Fibroblast of skin of right quadriceps (primary cell): ENCODE results near the gene POFUT2.
A peak's percentile ranks its signal among the peaks of the same experiment; 100 is the strongest.
"Not testable (repeated sequence)": the region's sequence is repeated elsewhere in the genome, so short reads cannot be mapped to it uniquely, and the experiment has no call there.

Source experiments
- DNase-seq: peaks from one replicate; pipeline ENCODE4 v3.0.0-alpha.2; 2013

Gene POFUT2

GRCh38 chr21:45309987-45310381 lies 22.3 kb upstream of the POFUT2 start:
- DNase-seq = no peak

GRCh38 chr21:45309069-45309986 lies 21.6 kb upstream of the POFUT2 start:
- peak; percentile 49 for DNase-seq

DNA sequence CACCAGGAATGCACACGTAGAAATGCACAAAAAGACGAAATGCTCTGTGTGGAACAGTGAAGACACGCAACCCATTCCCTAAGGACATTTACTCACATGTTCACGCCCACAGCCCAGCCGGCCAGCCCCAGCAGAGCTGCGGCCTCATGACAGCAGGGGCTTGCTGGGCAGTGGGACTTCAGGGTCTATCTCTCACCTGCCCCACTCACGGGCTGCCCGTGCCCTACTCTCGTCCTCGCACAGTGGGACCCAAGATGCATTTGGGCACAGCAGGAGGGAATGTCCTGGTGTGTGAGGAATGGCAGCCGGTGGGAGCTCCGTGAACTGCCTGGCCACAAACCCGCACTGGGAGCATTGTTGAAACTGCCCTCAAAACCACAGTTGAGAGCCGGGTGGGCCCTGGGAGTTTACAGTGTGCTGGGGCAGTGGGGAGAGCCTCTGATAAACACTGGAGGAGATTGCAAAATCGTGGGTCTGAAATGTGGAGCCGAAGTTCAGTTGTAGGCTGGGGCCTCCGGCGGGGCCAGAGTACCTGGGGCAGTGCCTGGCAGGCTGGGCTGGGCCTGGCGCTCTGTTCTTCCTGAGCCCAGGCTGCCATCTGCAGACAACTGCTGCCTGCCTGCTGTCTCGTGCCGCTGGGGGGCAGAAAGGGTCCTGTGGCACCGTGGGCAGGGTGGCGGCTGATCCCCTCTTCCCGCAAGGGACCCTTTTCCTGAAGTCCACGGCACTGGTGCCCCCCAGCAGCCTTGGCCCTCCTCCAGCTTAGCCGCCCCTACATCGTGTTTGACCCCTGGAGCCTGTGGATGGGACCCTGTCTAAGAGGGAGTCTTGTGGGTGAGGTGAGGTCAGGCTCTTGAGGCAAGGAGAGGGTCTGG lies 20.7 kb upstream of the POFUT2 start:
- DNase-seq = peak; percentile 52

DNA sequence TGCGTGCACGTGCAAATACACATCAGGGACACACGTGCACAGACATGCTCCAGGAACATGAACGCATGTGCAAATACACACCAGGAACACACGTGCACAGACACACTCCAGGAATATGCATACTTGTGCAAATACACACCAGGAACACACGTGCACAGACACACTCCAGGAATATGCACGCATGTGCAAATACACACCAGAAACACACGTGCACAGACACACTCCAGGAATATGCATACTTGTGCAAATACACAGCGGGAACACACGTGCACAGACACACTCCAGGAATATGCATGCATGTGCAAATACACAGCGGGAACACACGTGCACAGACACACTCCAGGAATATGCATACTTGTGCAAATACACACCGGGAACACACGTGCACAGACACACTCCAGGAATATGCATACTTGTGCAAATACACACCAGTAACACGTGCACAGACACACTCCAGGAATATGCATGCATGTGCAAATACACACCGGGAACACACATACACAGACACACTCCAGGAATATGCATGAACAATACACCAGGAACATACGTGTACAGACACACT lies 20.0 kb upstream of the POFUT2 start:
- not testable (repeated sequence) for DNase-seq

- DNase-seq = no peak
Measured at GRCh38 chr21:45306832-45307571, 19.3 kb upstream of the POFUT2 start.

- no peak for DNase-seq
Measured at GRCh38 chr21:45306453-45306831, 18.7 kb upstream of the POFUT2 start.

DNA sequence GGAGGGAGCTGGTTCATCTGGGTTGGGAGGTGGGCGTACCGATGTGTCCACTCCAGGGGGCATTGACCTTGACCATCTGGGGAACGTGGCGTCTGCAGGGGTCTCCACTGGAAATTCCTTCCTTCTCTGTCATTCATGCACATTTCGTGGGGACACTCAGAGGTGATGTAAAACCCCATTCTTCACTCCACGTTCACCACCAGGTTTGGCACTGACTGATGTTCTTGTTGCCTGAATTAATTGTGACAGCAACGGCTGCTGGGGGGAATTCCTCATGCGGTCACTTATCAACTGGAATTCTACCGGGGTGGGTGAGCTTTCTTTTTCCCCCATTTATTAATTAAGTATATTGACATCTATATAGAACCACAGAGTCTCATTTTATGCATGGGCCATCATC lies 18.1 kb upstream of the POFUT2 start:
- DNase-seq = no peak

DNA sequence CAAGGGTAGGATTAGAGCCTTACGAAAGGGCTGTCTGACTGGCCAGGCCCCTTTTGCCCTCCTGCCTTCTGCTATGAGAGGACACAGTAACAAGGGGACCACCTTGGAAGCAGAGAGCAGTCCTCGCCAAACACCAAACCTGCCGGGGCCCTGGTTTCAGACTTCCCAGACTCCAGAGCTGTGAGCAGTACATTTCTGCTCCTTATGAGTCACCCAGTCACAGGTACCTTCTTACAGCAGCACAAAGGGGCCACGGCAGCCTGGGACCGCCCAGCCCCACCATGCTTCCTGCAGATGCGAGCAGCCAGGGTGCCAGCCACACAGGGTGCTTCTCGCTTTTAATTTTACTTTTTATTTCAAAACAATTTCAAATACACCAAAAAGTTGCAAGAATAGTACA lies 17.2 kb upstream of the POFUT2 start:
- no peak for DNase-seq

DNA sequence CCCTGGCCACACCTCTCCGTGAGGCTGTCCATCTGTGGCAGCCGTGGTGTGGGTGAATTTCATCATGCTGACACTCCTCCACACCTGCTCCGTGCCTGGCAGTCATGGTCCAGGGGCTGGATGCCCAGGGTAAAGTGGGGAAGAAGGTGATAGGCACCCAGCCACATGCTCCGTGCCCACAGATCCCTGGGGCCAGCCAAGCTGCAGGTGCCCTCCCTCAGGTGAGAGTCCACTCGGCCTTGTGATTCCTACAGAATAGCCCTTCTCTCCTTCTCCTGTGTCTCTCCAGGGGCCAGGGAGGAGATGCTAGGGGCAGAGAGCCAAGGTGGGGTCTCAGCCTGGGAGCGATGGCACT lies 16.8 kb upstream of the POFUT2 start:
- DNase-seq = no peak

DNA sequence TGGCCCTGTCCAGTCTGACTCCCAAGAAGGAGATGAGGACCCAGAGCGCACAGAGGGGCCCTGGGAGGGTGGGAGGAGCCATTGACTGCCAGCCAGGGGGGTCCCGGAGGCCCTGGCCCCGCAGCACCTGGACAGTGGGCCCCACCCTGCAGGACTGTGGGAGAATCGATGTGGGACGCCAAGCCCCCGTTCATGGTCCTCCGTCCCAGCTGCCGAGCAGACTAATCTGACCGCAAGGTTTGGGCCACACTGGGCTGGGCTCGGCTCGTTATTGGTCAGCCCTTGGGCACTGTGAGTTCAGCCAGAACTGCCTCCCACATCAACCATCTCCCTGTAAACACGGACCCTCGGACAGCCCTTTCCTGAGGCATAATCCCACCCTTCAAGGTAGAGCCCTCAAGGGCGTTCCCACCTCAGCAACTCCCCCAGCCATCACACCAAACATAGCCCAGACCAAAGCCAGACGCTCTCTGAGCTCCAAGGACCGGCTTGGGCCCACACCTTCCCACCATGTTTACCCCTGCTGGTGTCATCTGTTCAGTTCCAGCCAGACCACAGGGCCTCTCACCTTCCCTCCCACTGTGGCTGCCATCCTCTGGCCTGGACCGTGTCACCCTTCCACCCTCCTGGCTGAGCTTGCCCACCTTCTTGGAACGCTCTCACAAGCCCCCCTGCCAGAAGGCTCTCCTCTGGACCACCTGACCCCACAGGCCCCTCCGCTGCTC lies 16.2 kb upstream of the POFUT2 start:
- no peak for DNase-seq

GRCh38 chr21:45303091-45303615 lies 15.5 kb upstream of the POFUT2 start:
- DNase-seq = no peak

- DNase-seq = peak; percentile 45
Measured at GRCh38 chr21:45302082-45303061, 14.7 kb upstream of the POFUT2 start.

- no peak for DNase-seq
Measured at GRCh38 chr21:45301521-45302081, 13.9 kb upstream of the POFUT2 start.

DNA sequence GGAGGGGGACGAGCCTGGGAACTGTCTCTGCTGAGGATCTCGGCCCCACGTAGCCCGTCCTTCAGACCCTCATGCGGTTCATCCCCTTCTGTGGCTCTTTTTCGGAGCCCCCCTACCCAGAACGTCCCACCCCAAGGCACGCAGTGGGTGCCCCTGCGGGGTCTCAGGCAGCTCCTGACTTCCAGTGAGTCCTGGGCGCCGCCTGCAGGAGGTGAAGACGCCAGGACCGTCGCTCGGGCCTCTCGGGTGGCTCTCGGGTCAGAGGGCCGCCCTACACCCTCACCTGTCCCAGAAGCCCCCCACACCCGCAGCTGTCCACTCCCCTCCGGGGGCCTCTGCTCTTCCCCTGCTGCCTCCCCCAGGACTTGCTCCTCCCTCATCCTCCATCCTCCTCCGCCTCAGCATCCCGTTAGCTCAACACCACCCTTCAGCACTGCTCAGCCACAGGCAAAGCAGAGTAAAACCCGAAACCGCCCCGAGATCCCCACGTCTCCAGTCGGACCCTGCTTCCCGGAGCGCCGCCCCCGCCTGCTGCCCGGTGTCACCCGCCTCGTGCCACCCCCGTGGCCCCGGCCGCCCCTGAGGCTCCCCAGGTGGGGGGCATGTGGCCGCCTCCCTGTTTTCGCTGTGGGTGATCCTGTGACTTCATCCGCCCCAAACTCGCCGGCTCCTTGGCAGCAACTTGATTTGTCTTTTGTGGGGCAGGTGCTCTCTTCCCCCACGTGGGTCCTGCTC lies 13.3 kb upstream of the POFUT2 start:
- DNase-seq = no peak

DNA sequence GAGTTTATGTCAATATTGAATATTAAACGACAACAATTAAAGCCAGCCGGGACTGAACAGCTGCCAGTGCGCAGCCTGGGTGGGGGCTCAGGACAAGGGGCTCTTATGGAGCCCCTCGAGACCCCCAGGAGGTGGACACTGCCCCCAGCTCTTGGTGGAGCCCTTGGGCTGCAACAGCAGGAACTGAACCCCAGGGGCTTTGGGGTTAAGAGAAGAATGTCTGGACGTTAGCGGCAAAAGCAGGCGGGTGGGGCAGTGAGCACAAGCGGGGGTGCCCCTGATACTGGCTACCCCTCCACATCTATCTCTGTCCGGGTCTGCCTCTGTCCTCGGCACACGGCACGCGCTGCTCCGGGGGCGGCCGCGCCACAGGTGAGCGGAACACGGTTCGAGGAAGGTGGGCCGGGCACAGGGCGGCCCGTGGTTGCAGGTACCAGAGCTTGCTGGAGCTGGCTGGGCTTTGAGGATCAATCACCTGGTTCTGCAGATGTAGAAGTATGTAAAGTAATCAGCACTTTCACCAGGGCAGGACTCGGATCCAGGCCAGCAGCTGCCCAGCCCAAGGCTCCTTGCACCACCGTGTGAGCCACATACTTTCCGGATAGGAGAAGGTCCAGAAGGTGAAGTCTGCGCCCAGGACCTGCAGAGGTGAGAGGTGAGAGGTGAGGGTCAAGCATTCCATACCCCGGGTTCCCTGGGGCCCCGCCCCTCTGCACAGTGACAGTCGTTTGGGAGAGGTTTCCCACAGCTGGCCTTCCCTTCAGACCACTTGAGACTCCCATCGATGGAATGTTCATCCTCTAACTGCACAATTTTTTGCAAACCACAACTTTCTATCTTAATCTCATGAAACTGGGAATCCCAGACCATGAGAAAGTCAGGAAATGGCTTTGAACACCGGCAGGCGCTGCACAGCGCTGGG lies 12.4 kb upstream of the POFUT2 start:
- DNase-seq = peak; percentile 86

DNA sequence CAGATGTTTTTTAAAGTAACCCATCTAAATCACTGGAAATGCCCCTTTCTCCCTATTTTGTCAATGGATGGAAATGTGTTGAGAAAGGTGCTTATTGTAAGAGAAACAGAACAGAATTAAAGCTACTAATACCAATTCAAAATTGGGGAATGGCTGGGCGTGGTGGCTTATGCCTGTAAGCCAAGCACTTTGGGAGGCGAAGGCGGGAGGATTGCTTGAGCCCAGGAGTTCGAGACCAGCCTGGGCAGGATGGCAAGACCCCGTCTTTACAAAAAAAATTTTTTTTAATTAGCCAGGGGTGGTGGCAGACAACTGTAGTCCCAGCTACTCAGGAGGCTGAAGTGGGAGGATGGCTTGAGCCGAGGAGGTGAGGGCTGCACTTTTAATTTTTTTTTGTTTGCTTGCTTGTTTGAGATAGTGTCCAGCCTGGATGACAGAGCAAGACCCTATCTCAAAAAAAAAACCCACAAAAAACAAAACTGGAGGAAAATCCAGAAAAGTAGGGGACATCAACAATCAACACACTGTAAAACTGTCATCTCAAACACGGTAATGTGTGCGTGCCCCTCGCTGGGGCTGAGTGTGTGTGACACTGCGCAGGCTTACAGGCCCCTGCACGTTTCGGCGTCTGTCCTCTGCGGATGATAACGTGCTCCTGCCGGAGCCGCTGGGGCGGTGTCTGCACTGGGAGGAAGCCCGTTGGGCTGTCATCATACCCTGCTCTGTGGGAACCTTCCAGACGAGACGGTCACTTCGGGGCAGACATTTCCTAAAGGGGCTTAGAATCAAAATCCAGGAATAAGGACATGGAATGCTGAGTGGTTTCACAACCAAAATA lies 11.6 kb upstream of the POFUT2 start:
- DNase-seq = no peak

DNA sequence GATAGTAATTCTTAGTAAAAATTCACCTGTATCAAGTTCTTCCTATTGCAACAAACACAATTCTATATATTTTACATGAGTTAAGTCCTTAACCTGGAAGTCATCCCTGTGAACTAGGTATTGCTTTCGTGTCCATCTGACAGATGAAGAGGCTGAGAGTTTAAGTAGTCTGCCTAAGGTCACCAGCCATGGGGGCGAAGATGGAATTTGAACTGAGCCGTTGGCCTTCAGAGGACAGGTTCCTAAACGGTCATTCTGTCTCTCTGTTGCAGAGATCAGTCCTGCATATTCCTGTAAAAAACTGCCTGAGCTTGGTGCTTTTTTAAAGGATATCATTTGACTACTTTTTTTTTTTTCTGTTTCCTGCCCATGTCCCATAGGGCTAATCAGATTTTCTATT lies 10.2 kb upstream of the POFUT2 start:
- no peak for DNase-seq

- no peak for DNase-seq
Measured at GRCh38 chr21:45297329-45297728, 9.6 kb upstream of the POFUT2 start.
